Keratinocyte (primary cell): ENCODE data around the gene MT1E.

ENCODE experiments used
- EZH2 ChIP-seq: IDR thresholded peaks from one replicate; pipeline ENCODE4 v1.6.1; 2012; ENCODE audit warnings: inconsistent platforms, mild to moderate bottlenecking, low read length, moderate library complexity
- TF ChIP-seq, protein P1 (sequence below), 3 experiments: IDR thresholded peaks in 1 of 3; conservative IDR thresholded peaks in 1 of 3; optimal IDR thresholded peaks in 1 of 3; 2 replicates in 2 of 3; 3 replicates in 1 of 3; pipeline versions ENCODE3 to v1.5.1; 2011; ENCODE audit warnings: low read length in 3 of 3, mild to moderate bottlenecking in 3 of 3, moderate library complexity in 2 of 3, control low read depth in 1 of 3, inconsistent platforms in 1 of 3; ENCODE audit not compliant: insufficient read depth in 2 of 3; ENCODE audit errors: extremely low read depth in 1 of 3

GRCh38 chr16:56658327-56658875 lies 32.8 kb downstream of the MT1E start:
- TF ChIP-seq, protein P1, sequence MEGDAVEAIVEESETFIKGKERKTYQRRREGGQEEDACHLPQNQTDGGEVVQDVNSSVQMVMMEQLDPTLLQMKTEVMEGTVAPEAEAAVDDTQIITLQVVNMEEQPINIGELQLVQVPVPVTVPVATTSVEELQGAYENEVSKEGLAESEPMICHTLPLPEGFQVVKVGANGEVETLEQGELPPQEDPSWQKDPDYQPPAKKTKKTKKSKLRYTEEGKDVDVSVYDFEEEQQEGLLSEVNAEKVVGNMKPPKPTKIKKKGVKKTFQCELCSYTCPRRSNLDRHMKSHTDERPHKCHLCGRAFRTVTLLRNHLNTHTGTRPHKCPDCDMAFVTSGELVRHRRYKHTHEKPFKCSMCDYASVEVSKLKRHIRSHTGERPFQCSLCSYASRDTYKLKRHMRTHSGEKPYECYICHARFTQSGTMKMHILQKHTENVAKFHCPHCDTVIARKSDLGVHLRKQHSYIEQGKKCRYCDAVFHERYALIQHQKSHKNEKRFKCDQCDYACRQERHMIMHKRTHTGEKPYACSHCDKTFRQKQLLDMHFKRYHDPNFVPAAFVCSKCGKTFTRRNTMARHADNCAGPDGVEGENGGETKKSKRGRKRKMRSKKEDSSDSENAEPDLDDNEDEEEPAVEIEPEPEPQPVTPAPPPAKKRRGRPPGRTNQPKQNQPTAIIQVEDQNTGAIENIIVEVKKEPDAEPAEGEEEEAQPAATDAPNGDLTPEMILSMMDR (optimal IDR thresholded peaks at IDR 0.05 in 1 of 3, IDR thresholded peaks at IDR 0.05 in 1 of 3, conservative IDR thresholded peaks at IDR 0.05 in 1 of 3; ENCODE audit: extremely low read depth in 1 of 3, insufficient read depth in 2 of 3, low read length in 3 of 3), result no peak
- TF ChIP-seq EZH2, result no peak
